Kidney epithelial cell (primary cell): ENCODE measurements around the gene PMFBP1. TPM values are rescaled to one million over a fixed set of nuclear protein-coding genes. Genes with fewer than 3 reads are reported as not detected.

Experiments used
- DNase-seq: peaks from one replicate; pipeline ENCODE4 v3.0.0-alpha.2; 2010; ENCODE audit warnings: low read depth
- H3K27me3 ChIP-seq: 2 replicates; pipeline ENCODE4 v1.6.0; 2011; ENCODE audit warnings: low read length; ENCODE audit not compliant: control insufficient read depth, insufficient read depth
- H3K36me3 ChIP-seq: 2 replicates; pipeline ENCODE4 v1.5.1; 2011; ENCODE audit warnings: low read length; ENCODE audit not compliant: control insufficient read depth, insufficient read depth
- H3K4me3 ChIP-seq: 2 replicates; pipeline ENCODE4 v1.5.1; 2011; ENCODE audit warnings: low read depth, mild to moderate bottlenecking, control low read depth, low read length
- total RNA-seq: library from RNA; depleted of rRNA; stranded (reverse); fragments of >200 nt; gene quantifications from 2 replicates; pipeline ENCODE4 v1.2.3, GENCODE V29; 2015
- TF ChIP-seq, protein P1 (sequence below): IDR thresholded peaks from 2 replicates; pipeline ENCODE4 v1.5.1; 2011; ENCODE audit warnings: mild to moderate bottlenecking, moderate library complexity, low read length, control low read depth, inconsistent platforms; ENCODE audit not compliant: insufficient read depth, poor library complexity, severe bottlenecking

PMFBP1 gene
- total RNA-seq, 1 donor from 2014 or later = not detected

DNA sequence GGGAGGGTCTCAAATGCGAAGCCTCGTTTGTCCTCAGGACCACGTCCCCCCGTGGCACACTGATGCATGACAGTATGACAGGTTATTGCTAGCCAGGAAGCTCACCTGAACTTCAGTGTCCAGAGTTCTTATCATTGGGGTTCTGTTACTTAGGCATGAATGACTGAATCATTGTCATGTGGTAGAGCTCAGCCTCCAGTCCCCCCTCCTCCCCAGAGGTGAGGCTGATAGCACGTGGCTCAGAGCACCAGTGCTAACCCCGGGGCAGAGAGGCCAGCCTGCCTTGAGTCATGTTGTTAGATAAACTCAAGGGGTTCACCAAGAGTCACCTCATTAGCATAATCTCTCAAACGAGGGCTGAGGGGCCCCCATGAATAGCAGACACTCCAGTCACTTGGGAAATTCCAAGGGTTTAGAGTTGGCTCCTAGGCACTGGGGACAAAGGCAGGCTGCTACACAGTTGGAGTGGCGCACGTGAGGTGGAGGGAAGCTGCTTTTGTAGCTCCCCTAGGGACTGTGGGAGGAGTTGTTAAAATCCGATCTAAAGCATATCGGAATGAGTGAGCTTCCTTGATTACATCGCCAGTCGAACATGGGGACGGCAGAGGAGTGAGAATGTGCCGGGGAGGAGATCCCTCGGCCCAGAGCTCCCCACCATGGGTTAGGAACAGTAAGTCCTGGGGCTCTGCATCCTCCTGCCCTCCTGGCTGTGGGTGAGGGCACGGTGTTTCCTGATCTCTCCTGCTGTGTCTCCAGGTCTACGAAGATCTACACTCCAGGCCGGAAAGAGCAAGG, 60.1 kb downstream of the PMFBP1 start:
- DNase-seq = no peak

GRCh38 chr16:72110662-72111615, 61.0 kb downstream of the PMFBP1 start:
- no peaks in the 10 kb centered on the region for H3K27me3 ChIP-seq
- no peak overlapping the region for H3K4me3 ChIP-seq
- no peak for DNase-seq
- TF ChIP-seq, protein P1, sequence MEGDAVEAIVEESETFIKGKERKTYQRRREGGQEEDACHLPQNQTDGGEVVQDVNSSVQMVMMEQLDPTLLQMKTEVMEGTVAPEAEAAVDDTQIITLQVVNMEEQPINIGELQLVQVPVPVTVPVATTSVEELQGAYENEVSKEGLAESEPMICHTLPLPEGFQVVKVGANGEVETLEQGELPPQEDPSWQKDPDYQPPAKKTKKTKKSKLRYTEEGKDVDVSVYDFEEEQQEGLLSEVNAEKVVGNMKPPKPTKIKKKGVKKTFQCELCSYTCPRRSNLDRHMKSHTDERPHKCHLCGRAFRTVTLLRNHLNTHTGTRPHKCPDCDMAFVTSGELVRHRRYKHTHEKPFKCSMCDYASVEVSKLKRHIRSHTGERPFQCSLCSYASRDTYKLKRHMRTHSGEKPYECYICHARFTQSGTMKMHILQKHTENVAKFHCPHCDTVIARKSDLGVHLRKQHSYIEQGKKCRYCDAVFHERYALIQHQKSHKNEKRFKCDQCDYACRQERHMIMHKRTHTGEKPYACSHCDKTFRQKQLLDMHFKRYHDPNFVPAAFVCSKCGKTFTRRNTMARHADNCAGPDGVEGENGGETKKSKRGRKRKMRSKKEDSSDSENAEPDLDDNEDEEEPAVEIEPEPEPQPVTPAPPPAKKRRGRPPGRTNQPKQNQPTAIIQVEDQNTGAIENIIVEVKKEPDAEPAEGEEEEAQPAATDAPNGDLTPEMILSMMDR = no peak
- peaks cover 2% of the 10 kb centered on the region for H3K36me3 ChIP-seq

More for the DNA sequence above, 60.1 kb downstream of the PMFBP1 start:
- TF ChIP-seq, protein P1 = no peak
- Histone ChIP-seq H3K36me3 (peaks cover 2% of the 10 kb centered on the region), H3K27me3 (no peaks in the 10 kb centered on the region), H3K4me3 (no peak overlapping the region)

- Histone ChIP-seq H3K27me3 (no peaks in the 10 kb centered on the region), H3K36me3 (peaks cover 4% of the 10 kb centered on the region), H3K4me3 (no peak overlapping the region)
- no peak for DNase-seq
- TF ChIP-seq, protein P1 = no peak
Measured at GRCh38 chr16:72109966-72110530, 61.9 kb downstream of the PMFBP1 start.

- no peaks in the 10 kb centered on the region for H3K27me3 ChIP-seq
- no peak overlapping the region for H3K4me3 ChIP-seq
- peaks cover 7% of the 10 kb centered on the region for H3K36me3 ChIP-seq
- DNase-seq = no peak
- TF ChIP-seq, protein P1 = no peak
Measured at GRCh38 chr16:72109300-72109699, 62.7 kb downstream of the PMFBP1 start.

DNA sequence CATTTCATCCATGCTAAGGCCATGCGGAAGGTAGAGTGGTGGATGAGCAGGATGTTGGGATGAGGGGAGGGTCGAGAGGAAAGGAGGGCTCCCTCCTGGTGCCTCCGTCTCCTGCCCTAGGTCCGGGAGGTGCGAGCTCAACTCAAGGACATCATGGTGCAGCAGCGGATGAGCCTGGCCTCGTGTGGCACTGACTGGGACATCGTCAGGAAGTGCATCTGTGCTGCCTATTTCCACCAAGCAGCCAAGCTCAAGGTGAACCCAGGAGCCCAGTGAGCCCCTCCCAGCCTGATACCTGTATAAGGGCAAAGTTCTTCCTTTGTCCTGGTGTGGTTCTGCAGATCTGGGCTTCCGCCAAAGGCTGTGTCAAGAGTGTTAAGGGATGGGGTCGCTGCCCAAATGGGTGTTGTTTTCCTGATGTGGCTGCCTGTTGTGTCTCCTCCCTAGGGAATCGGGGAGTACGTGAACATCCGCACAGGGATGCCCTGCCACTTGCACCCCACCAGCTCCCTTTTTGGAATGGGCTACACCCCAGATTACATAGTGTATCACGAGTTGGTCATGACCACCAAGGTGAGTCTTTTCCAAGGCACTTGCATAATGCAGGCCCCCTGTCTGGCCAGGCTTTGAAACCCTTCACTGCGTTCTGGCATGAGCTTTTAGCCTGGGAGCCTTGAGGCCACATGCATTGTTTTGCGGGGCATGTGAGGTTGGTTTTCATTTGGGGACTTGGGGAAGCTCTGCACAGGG, 63.4 kb downstream of the PMFBP1 start:
- DNase-seq = no peak
- no peaks in the 10 kb centered on the region for H3K27me3 ChIP-seq
- no peak overlapping the region for H3K4me3 ChIP-seq
- TF ChIP-seq, protein P1 = no peak
- peaks cover 7% of the 10 kb centered on the region for H3K36me3 ChIP-seq
